ENCODE measurements around the gene KAZN.

KAZN gene

DNA sequence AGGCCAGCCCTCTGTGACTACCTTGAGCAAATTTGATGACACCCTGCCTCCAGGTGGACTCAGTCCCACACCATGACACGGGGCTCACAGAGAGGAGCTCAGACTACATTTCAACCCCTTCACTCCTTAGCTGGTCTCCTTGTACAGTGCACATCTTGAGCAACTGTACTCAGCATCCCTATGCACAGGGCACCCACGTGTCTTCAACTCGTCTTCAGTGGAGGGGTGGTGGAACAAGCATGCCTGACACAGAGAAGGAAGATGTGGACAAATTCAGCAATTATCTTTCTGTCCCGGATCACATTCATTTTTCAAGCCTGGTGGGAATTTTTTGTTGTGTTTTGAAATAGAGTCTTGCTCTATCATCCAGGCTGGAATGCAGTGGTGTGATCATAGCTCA is 213.7 kb downstream of the KAZN start:
- in situ Hi-C loops (cut with MboI; ENCODE audit: low sequenced_read_pairs) = no loop called here

DNA sequence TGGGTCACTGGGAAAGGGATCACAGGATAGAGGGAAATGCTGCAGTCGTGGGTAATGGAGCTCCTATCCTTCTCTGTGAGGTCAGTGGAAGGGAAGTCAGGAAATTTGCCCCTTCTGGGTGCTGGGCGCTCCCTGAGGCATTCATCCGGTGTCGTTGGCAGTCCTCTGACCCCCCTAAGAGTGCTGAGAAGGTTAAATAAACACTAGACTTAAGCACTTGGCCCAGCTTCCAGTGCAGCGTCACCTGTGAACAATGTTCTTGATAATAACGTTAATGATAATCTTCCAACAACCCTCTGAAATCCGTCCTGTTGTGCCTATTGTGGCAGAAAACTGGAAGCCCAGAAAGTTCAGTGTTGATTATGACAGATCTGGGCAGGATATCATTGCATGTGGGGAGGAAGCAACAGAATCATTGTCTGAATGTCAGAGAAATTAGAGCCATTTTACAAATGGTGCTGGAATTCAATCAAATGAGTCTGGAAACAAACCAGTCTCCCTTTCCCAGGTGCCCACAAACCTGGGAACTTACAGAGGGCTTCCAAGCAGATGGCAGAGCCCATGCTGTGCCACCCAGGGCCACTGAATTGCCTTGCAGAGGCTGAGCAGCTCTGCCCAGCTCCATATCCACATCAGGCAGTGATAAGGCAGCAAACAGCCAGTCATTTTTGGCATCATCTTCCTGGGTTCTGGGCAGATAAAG is 216.8 kb downstream of the KAZN start:
- in situ Hi-C loops (cut with MboI; ENCODE audit: low sequenced_read_pairs) = no loop called here

DNA sequence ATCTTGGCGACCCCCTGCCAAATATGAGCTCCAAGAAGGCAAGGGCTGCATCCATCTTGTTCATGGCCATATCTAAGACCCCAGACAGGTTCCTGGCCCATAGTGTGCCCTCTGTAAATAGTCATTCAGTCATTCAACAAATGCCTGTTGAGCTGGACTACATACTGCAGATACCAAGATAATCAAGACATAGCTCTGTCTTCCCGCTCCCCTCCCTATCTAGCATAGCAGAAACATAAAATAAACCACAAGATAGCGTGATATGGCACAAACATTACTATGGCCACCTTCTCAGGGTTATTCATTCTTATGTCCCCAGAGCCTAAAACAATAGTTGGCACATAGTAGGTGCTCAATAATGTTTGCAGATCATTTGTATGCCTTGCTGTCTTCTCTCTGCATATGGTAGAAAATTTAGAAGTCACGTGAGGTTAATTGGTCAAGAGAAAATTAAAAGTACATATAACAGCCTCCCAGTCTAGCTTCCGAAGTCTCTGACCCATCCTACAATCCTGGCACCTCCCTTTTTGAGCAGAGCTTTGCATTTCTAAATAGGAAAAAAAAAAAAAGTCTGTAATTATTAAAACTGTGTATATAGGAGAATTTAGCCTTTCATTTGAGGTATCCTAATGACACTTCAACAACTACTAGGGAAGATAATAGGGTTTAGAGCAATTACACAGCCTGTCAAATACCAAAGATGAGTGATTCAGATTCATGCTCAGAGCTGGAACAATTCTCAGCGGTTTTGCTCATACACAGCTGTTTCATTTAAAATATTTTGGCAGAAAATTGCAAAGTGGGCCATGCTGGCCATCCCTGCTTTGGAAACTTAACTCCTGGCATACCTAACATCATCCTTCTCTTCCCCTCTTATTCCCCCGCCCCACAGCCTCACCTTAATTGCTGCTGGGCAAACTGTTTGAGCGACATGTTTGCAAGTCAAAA is 219.0 kb downstream of the KAZN start:
- in situ Hi-C loops (cut with MboI; ENCODE audit: low sequenced_read_pairs) = no loop called here

DNA sequence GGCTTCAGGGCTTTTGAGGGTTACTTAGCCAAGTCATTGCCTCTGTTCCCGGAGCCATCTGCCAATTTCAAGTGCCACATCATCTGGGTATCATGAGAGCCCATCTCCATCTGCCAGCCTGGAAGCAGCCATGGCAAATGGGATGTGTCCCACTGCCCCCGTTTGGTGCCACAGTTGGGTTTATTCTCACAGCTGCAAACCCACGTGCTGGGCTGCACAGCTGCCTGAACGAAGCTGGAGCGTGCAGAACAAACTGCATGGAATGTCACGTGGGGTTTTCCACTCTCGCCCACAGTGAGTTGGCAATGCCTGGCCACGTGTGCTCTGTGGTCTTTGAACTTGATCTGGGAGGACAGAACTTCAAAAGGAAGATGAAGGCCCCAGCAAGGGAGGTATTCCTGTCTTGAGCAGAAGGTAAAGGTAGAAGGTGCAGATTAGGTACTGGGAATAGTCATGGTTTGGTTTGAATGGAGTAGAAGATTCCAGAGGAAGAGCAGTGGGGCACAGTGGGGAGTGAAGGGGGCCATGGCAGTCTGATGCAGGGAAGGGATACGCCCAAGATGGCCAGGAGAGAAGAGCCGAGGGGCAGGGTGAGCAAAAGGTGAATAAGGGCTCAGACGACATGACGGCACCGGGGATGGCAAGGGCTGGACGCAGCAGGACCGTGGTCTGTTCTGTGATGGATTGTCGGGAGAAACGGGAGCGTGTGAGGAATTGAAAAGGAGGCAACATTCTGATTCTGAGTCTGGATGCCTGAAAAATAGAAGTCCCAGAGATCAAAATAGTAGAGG is 222.0 kb downstream of the KAZN start:
- in situ Hi-C loops (cut with MboI; ENCODE audit: low sequenced_read_pairs) = no loop called here

DNA sequence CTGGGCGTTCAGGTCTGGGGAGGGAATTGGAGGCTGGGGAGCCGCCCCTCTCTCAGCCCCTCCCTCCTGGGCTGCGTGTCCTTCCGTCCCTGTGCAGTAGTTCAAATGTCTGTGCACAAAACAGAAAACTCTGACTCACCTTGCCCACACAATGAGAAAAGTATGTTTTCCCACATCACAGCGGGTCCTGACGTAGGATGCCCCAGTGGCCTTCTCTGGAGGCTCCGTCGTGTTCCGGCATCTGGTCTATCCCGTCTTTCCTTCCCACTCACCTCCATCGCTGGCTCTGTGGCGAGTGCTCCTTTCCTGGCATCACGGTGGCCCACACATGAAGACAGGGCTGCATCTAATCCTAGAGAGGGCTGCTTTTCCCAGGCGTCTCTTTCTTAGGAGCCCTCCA is 224.0 kb downstream of the KAZN start:
- in situ Hi-C loops (cut with MboI; ENCODE audit: low sequenced_read_pairs) = no loop called here

DNA sequence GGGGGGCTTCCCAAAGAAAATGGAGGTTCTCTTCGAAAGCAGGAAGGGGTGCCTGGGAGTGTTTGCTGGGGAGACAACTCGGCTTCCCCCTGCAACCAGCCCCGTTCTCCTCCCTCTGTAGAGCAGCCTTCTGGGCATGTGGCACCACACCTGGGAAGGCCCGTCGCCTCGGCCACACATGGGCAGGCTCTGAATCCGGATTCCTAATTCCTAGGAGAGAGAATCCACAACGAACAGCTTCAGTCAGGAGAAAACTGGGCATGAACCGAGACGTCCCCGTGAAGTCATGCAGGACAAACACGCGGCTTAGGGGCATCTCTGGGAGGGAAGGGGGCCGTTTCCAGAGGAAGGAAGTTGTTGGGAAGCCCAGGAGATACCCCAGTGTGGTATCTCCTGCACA is 224.5 kb downstream of the KAZN start:
- in situ Hi-C loops (cut with MboI; ENCODE audit: low sequenced_read_pairs) = no loop called here

DNA sequence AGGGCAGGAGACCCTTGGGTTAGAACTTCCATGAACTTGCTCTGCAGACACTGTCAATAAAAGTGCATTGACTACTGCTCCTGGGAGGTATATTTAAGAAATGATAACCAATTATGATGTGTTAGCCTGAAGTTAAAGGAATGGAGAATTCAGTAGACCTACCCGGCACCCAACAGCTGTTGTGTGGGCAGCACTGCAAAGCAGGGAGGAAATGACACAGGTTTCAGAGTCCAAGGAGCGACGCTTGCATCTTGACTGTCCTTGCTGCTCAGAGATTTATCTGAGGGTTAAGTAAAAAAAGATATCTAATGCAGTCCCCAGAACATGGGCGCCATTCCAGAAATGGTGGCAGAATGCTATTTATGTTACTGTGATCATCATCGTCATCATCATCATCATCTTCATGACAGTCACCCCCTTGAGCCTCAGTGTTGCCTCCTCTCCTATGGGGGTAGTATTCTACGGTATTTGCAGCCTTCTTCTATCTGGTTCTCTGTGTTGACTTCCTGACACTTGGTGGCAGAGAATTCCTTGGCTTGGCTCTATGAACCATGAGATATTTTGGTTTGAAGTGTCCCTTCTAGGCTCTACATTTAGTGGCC is 225.9 kb downstream of the KAZN start:
- in situ Hi-C loops (cut with MboI; ENCODE audit: low sequenced_read_pairs) = no loop called here

DNA sequence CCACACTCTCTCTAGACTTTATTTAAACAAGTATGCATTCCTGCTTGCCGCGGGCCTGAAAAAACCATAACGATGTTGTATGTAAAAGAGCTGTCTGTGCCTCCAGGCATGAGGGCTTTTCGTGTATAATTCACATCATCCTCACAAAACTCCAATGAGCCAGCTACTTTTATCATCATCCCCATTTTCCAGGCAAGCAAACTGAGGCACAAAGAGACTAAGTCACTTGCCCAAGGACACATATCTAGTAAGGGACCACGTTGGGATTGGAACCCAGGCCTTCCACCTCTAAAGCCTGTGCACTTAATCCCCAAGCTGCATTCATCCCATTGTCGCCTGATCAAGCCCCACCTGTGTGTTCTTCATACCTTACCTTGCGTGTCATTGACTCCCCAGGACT is 226.9 kb downstream of the KAZN start:
- in situ Hi-C loops (cut with MboI; ENCODE audit: low sequenced_read_pairs) = no loop called here

DNA sequence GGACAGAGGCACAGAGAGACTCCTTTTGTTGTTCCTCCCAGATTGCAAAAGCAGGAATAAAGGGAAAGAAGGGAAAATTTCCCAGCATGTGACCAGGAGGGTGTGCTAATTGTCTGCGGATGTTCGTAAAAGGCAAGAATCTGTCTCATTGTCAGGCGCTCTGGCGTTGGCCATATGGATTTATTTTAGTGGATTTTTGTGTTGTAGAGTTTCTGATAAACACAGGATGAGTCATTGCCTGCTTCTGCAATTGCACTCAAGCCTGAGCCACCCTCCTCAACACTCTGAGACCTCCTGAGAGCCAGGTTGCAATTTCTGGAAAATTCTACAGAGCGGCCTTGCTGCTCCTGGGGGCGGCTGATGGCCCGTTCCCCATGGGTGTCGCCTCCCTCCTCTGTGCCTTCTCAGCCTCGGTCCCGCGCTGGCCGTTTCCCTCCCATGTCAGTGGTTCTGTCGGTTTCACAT is 227.7 kb downstream of the KAZN start:
- in situ Hi-C loops (cut with MboI; ENCODE audit: low sequenced_read_pairs) = no loop called here

DNA sequence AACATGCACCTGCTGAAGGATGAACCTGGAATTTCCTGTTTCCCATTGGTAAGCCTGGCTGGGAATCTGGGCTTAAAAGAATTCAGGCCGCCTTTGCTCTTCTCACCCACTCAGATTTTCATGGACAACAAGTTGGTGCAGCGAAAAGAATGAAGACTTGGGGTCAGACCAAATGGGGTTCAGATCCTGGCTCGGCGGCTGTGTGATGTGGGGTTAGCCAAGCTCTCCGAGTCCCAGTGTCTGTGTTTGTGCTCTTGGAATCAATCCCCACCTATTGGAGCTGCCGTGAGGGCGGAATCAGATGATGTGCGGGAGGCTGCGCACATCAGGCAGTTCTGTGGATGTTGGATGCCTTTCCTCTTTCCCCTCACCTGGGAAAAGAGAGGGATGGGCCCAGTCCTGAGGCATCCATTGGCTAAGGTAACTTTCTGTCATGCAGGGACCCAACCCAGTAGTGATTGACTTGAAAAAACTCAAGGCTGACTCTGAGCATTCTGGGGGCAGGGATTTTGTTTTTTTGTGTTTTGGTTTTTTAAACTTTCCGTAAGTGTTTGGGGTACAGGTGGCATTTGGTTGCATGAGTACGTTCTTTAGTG is 228.3 kb downstream of the KAZN start:
- in situ Hi-C loops (cut with MboI; ENCODE audit: low sequenced_read_pairs) = no loop called here

DNA sequence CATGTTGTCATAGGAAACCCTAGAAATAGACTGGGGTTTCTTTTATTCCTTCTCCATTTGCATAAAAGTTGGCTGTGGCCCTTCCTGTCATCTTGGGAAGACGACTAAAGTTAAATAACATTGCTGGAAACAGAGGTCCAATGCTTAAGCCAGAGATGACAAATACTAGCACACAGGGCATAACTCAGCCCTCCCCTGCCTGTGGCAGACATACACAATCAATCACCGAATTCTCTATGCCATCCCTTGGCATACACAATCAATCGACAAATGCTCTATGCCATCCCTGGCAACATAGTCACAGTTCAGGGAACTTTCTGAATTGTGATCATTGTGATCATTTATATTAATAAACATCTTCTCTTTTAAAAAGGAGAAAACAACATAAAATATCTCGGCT is 229.4 kb downstream of the KAZN start:
- in situ Hi-C loops (cut with MboI; ENCODE audit: low sequenced_read_pairs) = no loop called here

DNA sequence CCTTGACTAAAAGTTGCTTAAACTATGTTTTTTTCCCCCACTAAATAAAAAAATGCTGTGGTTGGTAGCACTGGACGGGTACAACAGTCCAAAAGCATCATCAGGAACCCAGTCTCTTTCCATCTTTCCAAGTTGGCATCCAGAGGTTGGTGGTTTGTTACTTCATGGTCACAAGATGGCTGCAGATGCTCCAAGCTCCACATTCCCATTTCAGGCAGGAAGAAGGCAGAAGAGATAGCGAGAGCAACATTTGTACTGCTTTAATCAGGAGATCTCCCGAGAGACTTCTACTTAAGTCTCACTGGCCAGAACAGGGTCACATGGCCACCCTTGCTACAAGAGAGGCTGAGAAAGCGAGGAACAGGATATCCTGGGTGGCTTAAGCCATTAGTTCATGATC is 230.2 kb downstream of the KAZN start:
- in situ Hi-C loops (cut with MboI; ENCODE audit: low sequenced_read_pairs) = no loop called here

DNA sequence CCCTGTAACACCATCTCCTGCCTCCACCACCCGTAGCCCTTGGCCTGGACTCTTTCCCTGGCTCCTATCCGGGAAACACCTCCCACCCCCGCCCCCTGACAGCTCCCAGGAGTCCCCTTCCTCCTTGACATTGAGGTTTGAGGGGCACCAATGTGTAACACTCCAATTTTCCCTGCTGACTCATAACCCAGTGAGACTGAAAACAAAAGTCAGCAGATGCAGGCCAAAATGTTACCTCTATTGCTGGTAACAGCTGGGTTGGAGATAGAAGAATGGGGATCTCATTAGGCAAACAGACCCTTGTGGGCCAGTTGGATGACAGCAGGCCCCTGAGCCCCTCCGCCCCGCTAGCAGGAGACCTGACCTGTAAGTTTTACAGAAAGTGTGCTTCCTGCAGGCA is 237.2 kb downstream of the KAZN start:
- in situ Hi-C loops (cut with MboI; ENCODE audit: low sequenced_read_pairs) = no loop called here

DNA sequence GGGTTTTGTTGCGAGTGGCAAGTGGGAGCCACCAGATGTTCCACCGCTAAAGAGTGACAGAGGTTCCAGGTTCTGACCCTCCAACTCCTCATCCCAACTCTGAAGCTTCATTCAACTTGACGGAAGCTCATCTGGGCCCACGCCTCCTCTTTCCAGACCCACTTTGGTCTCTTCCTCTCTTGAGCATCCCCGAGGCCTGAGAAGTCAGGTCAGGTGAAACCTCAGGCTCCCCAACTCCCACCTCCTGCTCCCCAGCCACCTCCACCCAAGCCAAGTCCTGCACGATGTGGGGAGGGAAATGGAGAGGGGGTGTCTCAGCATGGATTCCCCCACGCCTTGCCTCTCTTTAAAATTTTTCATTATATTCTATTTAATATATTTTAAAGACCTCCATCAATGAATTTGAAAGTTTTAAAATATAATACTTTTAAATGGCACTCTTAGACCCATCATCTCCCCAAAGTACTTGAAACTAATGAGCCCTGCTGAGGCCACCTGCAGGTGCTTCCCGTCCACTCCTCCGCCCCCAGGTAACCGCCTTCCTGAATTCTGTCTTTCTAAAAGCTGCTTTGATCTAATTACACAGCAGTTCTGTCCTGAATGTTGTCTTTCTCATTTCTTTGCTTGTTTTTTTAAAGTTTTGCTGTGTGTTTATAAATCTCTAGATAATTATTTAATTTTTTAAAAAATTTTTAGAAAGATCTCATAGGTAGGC is 238.1 kb downstream of the KAZN start:
- in situ Hi-C loops (cut with MboI; ENCODE audit: low sequenced_read_pairs) = no loop called here

DNA sequence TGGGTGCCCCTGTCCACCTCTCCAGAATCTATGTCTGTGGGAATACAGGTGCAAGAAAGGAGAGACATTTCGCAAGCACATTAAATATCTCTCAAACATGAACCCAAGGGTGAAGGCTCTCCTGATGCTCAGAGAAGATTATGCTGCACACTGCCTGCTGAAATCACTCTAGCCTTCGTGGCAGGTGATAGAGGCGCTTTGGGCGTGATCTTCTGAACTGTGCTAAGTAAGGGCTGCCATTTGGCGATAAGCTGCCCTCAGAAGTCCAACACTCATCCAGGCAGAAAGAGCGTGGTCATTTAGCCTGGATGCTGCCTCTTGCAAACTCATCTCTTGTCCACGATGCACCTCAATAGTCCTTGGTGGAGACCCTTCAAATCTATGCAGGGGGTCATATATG is 241.9 kb downstream of the KAZN start:
- in situ Hi-C loops (cut with MboI; ENCODE audit: low sequenced_read_pairs) = no loop called here

DNA sequence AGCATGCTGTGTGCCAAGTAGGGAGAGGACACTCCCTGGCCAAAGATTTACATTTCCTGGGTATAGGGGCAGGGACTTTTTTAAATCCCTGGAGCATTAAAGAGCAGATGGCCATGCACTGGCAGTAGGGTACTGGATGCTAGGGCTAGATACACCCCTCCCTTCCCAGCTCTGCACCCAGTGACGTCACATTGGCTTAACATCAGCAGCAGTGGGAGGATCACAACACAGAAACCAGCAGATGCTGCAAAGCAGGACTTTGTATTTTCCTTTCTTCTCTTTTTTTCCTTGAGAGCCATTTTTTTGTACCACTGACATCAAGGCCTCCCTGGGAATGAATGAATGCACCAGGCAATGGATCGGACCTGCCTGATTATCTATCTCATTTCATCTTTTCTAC is 243.0 kb downstream of the KAZN start:
- in situ Hi-C loops (cut with MboI; ENCODE audit: low sequenced_read_pairs) = no loop called here

DNA sequence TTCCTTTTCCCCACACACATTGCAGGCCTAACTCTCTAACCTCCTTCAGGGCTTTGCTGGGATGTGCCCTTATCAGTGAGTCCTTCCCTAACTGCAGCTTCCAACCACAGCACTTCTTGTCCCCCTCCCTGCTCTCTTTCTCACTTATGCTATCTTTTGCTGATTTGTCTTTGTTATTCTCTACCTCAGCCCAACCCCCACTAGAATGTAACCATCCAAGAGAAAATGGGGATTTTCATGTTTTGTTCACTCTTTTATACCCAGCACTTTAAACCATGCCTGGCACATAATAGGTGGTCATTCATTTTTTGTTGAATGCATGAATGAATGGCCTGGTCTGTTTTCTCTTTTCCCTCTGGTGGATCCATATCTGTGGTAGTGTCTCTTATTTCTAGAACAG is 243.5 kb downstream of the KAZN start:
- in situ Hi-C loops (cut with MboI; ENCODE audit: low sequenced_read_pairs) = no loop called here

DNA sequence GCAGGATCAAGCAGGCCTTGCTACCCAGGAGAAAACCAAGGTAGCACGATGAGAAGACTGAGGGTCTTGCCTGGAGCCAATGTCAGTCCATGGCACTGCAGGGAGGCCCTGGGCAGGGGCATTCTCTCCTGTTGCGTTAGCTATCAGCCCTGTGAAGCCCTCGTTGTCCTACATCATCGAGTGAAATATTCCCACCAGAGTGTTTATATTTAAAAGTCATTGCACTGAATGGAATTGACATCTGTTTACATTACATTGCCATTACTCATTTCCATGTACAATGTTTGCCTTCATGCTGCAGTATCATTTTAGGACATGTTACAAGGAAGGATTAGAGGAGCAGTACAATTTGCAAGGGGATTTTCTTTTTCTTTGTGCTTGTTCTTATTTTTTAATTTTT is 243.9 kb downstream of the KAZN start:
- in situ Hi-C loops (cut with MboI; ENCODE audit: low sequenced_read_pairs) = no loop called here

DNA sequence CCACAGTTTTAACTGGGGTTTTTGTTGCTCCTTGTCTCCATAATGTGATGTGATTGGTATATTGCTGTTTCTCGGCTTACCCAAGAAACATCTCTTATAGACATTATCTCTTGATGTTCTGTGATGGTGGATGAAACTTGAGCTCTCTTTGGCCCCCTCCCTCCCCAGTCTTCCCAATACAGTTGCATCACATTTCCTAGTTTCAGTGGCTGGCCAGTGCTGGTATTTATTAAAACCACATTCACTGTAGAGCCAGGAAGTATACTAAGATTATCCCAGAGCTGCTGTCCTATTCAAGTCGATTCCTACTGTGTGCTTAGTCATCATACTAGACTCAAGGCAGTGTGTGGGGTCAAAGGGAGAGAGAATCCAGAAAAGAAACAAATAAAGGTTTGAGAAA is 244.4 kb downstream of the KAZN start:
- in situ Hi-C loops (cut with MboI; ENCODE audit: low sequenced_read_pairs) = no loop called here

DNA sequence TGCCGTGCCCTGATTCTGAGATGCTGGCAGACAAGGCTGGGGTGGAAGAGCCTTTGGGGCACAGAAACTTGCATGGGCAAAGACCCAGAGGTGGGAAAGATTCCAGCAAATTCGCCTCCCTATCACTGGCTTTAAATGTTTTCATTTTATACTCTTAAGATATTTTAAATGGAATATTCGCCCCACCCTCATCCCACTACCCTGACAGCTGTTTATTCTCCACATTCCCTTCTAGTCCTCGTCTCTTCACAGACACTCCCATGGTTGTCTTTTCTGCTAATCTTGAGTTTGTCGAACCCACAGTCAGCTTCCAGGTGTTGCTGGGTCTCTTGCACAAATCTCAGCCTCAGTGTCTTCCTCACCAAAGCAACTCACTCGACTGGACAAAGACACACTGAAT is 245.0 kb downstream of the KAZN start:
- in situ Hi-C loops (cut with MboI; ENCODE audit: low sequenced_read_pairs) = no loop called here
